Type B pancreatic cell (in vitro differentiated cells): ENCODE measurements around the gene PRR9. TPM values are rescaled to one million over a fixed set of nuclear protein-coding genes. Genes with fewer than 3 reads are reported as not detected.

Source experiments
- DNase-seq: peaks from one replicate; pipeline ENCODE4 v3.0.0; 2021; ENCODE audit warnings: mixed read lengths; ENCODE audit not compliant: unreplicated experiment; ENCODE audit errors: extremely low spot score
- H3K27ac Mint-ChIP-seq: 2 replicates; pipeline ENCODE4 v1.8.0; 2021; ENCODE audit warnings: mild to moderate bottlenecking, mixed read lengths
- H3K27me3 Mint-ChIP-seq: 2 replicates; pipeline ENCODE4 v1.8.0; 2021; ENCODE audit warnings: mixed read lengths
- H3K36me3 Mint-ChIP-seq: 2 replicates; pipeline ENCODE4 v1.8.0; 2021; ENCODE audit warnings: mixed read lengths
- H3K4me1 Mint-ChIP-seq: one replicate; pipeline ENCODE4 v1.8.0; 2021; ENCODE audit warnings: mixed read lengths; ENCODE audit not compliant: unreplicated experiment
- H3K4me3 Mint-ChIP-seq: 2 replicates; pipeline ENCODE4 v1.8.0; 2021; ENCODE audit warnings: mild to moderate bottlenecking, mixed read lengths
- H3K9me3 Mint-ChIP-seq: 2 replicates; pipeline ENCODE4 v1.8.0; 2021; ENCODE audit warnings: mixed read lengths
- total RNA-seq: library from RNA; stranded (reverse); gene quantifications from 2 replicates; pipeline ENCODE4 v1.2.1, GENCODE V29; 2021; ENCODE audit warnings: low replicate concordance
- TF ChIP-seq, protein P1 (sequence below): fragments of 200-600 bp; sonication (generic); conservative IDR thresholded peaks from 2 replicates; pipeline ENCODE4 v1.5.0; 2021; ENCODE audit warnings: antibody characterized with exemption, mild to moderate bottlenecking

Gene PRR9
- total RNA-seq, 1 donor from 2014 or later, result not detected

DNA sequence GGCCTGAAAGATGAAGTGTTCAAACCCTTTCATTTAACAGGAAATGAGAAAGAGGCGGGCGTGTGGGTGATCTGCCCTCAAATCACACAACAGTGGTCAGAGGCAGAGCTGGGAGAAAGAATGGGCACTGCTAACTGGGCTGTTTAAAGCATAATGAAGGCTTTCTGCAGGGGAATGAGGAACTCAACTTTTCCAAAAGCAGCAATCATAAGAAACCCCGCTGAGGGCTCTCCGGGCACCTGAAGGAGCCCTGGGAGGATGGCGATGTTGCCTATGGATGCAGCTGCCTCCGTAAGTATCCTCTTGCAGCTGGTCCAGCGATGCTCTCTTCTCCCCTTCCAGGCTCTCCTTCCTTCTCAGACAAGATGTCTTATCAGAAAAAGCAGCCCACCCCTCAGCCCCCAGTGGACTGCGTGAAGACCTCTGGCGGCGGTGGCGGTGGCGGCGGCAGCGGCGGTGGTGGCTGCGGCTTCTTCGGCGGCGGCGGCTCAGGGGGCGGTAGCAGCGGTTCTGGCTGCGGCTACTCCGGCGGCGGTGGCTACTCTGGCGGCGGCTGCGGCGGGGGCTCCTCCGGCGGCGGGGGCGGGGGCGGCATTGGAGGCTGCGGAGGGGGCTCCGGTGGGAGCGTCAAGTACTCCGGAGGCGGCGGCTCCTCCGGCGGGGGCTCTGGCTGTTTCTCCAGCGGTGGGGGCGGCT is 43.3 kb downstream of the PRR9 start:
- Mint-ChIP-seq H3K36me3 (no peaks in the 10 kb centered on the region), H3K4me3 (peak overlapping the region; percentile 80), H3K9me3 (no peaks in the 10 kb centered on the region), H3K27ac (no peak overlapping the region), H3K4me1 (peaks cover 5% of the 10 kb centered on the region), H3K27me3 (peaks cover 79% of the 10 kb centered on the region)
- DNase-seq, result no peak
- TF ChIP-seq, protein P1, sequence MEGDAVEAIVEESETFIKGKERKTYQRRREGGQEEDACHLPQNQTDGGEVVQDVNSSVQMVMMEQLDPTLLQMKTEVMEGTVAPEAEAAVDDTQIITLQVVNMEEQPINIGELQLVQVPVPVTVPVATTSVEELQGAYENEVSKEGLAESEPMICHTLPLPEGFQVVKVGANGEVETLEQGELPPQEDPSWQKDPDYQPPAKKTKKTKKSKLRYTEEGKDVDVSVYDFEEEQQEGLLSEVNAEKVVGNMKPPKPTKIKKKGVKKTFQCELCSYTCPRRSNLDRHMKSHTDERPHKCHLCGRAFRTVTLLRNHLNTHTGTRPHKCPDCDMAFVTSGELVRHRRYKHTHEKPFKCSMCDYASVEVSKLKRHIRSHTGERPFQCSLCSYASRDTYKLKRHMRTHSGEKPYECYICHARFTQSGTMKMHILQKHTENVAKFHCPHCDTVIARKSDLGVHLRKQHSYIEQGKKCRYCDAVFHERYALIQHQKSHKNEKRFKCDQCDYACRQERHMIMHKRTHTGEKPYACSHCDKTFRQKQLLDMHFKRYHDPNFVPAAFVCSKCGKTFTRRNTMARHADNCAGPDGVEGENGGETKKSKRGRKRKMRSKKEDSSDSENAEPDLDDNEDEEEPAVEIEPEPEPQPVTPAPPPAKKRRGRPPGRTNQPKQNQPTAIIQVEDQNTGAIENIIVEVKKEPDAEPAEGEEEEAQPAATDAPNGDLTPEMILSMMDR, result no peak

DNA sequence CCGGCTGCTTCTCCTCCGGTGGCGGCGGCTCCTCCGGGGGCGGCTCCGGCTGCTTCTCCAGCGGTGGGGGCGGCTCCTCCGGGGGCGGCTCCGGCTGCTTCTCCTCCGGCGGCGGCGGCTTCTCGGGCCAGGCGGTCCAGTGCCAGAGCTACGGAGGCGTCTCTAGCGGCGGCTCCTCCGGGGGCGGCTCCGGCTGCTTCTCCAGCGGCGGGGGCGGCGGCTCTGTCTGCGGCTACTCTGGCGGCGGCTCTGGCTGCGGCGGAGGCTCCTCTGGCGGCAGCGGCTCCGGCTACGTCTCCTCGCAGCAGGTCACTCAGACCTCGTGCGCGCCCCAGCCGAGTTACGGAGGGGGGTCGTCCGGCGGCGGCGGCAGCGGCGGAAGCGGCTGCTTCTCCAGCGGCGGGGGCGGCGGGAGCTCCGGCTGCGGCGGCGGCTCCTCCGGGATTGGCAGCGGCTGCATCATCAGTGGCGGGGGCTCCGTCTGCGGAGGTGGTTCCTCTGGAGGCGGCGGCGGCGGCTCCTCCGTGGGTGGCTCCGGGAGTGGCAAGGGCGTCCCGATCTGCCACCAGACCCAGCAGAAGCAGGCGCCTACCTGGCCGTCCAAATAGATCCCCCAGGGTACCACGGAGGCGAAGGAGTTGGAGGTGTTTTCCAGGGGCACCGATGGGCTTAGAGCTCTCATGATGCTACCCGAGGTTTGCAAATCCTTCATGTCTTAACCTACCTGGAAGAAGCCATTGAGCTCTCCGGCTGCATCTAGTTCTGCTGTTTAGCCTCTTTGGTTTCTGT is 44.1 kb downstream of the PRR9 start:
- Mint-ChIP-seq H3K4me3 (peak overlapping the region; percentile 84), H3K4me1 (peaks cover 5% of the 10 kb centered on the region), H3K27ac (no peak overlapping the region), H3K27me3 (peaks cover 79% of the 10 kb centered on the region), H3K36me3 (no peaks in the 10 kb centered on the region), H3K9me3 (no peaks in the 10 kb centered on the region)
- TF ChIP-seq, protein P1, result no peak
- no peak for DNase-seq

DNA sequence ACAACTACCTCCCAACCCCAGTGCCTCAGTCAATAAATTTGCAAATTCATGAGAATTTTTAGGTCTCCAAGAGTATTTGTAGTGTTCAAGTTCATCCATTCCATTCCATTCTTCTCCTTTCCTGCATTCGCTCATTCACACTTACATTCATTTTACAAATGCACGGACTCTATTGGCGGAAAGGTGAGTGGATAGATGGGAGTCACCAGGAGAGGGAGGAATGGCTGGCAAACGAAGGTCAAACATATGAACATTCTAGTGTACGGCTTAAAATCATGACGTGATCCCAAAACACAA is 44.6 kb downstream of the PRR9 start:
- Mint-ChIP-seq H3K4me3 (peak overlapping the region; percentile 84), H3K9me3 (no peaks in the 10 kb centered on the region), H3K4me1 (peaks cover 5% of the 10 kb centered on the region), H3K36me3 (no peaks in the 10 kb centered on the region), H3K27me3 (peaks cover 85% of the 10 kb centered on the region), H3K27ac (no peak overlapping the region)
- TF ChIP-seq, protein P1, result no peak
- DNase-seq, result no peak

DNA sequence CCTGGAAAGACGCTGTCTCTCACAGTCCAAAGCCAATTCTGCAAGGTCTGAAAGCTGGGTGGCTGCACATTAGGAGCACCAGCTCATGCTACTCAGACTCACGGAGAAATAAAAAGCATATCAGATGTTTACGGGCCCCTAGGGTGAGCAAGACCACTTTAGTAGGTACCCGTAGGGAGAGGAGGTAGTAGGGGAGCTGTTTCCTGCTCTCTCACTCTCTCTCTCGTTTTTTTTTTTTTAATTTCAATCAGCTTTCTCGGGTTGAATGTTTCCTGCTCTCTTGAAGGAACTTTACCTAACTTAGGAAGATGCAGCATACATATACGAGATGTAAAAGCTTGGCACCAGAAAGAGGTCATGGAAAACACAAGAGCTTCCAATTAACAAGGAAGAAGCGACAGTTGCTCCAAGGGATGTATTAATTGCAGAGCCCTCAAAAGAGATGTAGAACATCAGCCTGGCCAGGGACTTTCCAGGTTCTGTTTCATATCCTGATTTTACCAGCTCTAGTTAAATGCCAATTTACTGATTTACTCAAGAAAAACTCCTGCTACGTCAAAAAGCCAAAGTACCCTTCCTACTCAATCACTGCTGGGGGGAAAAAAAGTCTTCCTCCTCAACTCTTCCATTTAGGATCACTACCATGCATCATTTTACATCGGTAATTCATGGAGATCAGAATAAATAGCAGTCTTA is 45.2 kb downstream of the PRR9 start:
- no peak for DNase-seq

DNA sequence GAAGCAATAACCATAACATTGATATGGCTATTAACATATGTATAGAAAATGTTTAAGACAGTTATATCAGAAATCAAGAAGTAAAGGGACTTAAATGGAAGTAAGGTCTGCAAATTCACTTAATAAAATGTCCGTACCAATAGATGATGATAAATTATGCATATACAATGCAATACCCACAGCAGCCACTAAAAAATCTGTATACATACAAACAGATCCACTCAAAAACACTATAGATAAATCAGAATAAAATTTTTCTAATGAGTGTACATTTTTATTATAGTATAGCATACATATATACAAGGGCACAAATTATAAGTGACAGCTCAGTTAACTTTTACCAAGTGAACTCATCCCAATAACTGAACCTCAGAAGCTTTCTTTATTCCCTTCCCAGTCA is 48.1 kb downstream of the PRR9 start:
- DNase-seq, result no peak
- TF ChIP-seq, protein P1, result peak; percentile 62
- Mint-ChIP-seq H3K4me3 (no peak overlapping the region), H3K36me3 (no peaks in the 10 kb centered on the region), H3K27me3 (peaks cover 76% of the 10 kb centered on the region), H3K4me1 (peaks cover 5% of the 10 kb centered on the region), H3K27ac (no peak overlapping the region), H3K9me3 (no peaks in the 10 kb centered on the region)

More for the DNA sequence above, 45.2 kb downstream of the PRR9 start:
- H3K27ac Mint-ChIP-seq, result no peak overlapping the region
- peaks cover 87% of the 10 kb centered on the region for H3K27me3 Mint-ChIP-seq
- H3K36me3 Mint-ChIP-seq, result no peaks in the 10 kb centered on the region
- no peak overlapping the region for H3K4me3 Mint-ChIP-seq
- TF ChIP-seq, protein P1, result no peak
- H3K4me1 Mint-ChIP-seq, result peaks cover 5% of the 10 kb centered on the region
- no peaks in the 10 kb centered on the region for H3K9me3 Mint-ChIP-seq

Other genes starting within 250 kb of the PRR9 start
- not detected in 2 replicates for gene SPRR4, start 246.9 kb upstream of the PRR9 start, total RNA-seq
- gene SPRR1A, start 233.5 kb upstream of the PRR9 start, total RNA-seq, result 22.2 and 36.3 TPM in 2 replicates
- 155 and 164 TPM in 2 replicates for gene SPRR3, start 215.8 kb upstream of the PRR9 start, total RNA-seq
- gene SPRR1B, start 186.4 kb upstream of the PRR9 start, total RNA-seq, result 93.7 and 274 TPM in 2 replicates
- 1.6 TPM in 1 of 2 replicates, not detected in the other for gene SPRR2D, start 176.5 kb upstream of the PRR9 start, total RNA-seq
- 0.75 and 2.3 TPM in 2 replicates for gene SPRR2A, start 160.1 kb upstream of the PRR9 start, total RNA-seq
- not detected in 2 replicates for gene SPRR2B, start 146.0 kb upstream of the PRR9 start, total RNA-seq
- gene SPRR2E, start 123.1 kb upstream of the PRR9 start, total RNA-seq, result not detected in 2 replicates
- 2.5 and 5.1 TPM in 2 replicates for gene SPRR2F, start 104.1 kb upstream of the PRR9 start, total RNA-seq
- not detected in 2 replicates for gene SPRR2G, start 66.7 kb upstream of the PRR9 start, total RNA-seq
- not detected in 2 replicates for gene LELP1, start 14.2 kb upstream of the PRR9 start, total RNA-seq
- not detected in 2 replicates for gene LORICRIN, start 42.1 kb downstream of the PRR9 start, total RNA-seq
- gene PGLYRP3, start 95.4 kb downstream of the PRR9 start, total RNA-seq, result 0.87 and 1.3 TPM in 2 replicates
- gene PGLYRP4, start 131.3 kb downstream of the PRR9 start, total RNA-seq, result 4.4 and 5.9 TPM in 2 replicates
- 1,065 and 1,707 TPM in 2 replicates for gene S100A9, start 140.3 kb downstream of the PRR9 start, total RNA-seq
- 0.62 TPM in 1 of 2 replicates, not detected in the other for gene S100A12, start 158.0 kb downstream of the PRR9 start, total RNA-seq
- 667 and 678 TPM in 2 replicates for gene S100A8, start 173.5 kb downstream of the PRR9 start, total RNA-seq
- gene S100A7A, start 198.9 kb downstream of the PRR9 start, total RNA-seq, result not detected in 2 replicates
- gene S100A7, start 243.1 kb downstream of the PRR9 start, total RNA-seq, result 6.2 and 10.2 TPM in 2 replicates